Hepatocyte (in vitro differentiated cells): ENCODE data around the gene ADCY1. TPM values are rescaled to one million over a fixed set of nuclear protein-coding genes. Genes with fewer than 3 reads are reported as not detected.

Source experiments
- DNase-seq: peaks from one replicate; pipeline ENCODE4 v3.0.0-alpha.2; 2016; ENCODE audit warnings: low spot score
- H2AFZ ChIP-seq: fragments of 200-600 bp; sonication (generic); 2 replicates; pipeline ENCODE4 v1.6.0; 2016; ENCODE audit warnings: antibody characterized with exemption, mild to moderate bottlenecking
- H3K27ac ChIP-seq: fragments of 200-600 bp; sonication (generic); 2 replicates; pipeline ENCODE4 v1.5.1; 2016; ENCODE audit warnings: mild to moderate bottlenecking
- H3K27me3 ChIP-seq: fragments of 200-600 bp; sonication (generic); 2 replicates; pipeline ENCODE4 v1.6.1; 2016
- H3K36me3 ChIP-seq: fragments of 200-600 bp; sonication (generic); replicated peaks from 2 replicates; pipeline ENCODE4 v1.5.1; 2016; ENCODE audit warnings: low read depth; ENCODE audit not compliant: insufficient read depth
- H3K4me1 ChIP-seq: fragments of 200-600 bp; sonication (generic); 2 replicates; pipeline ENCODE4 v1.5.1; 2016; ENCODE audit warnings: mild to moderate bottlenecking, moderate library complexity; ENCODE audit not compliant: insufficient read depth
- H3K4me2 ChIP-seq: fragments of 200-600 bp; sonication (generic); 2 replicates; pipeline ENCODE4 v1.6.0; 2016
- H3K4me3 ChIP-seq: fragments of 200-600 bp; sonication (generic); 2 replicates; pipeline ENCODE4 v1.5.1; 2016; ENCODE audit warnings: mild to moderate bottlenecking
- H3K79me2 ChIP-seq: fragments of 200-600 bp; sonication (generic); 2 replicates; pipeline ENCODE4 v1.6.0; 2017; ENCODE audit warnings: mild to moderate bottlenecking
- H3K9me2 ChIP-seq: fragments of 200-600 bp; sonication (generic); replicated peaks from 2 replicates; pipeline ENCODE4 v1.6.0; 2017; ENCODE audit warnings: mild to moderate bottlenecking; ENCODE audit not compliant: insufficient read depth
- H3K9me3 ChIP-seq: fragments of 200-600 bp; sonication (generic); 2 replicates; pipeline ENCODE4 v1.5.1; 2016; ENCODE audit warnings: low read depth, mild to moderate bottlenecking
- H4K20me1 ChIP-seq: fragments of 200-600 bp; sonication (generic); 2 replicates; pipeline ENCODE4 v1.6.0; 2016; ENCODE audit warnings: mild to moderate bottlenecking; ENCODE audit not compliant: insufficient read depth, poor library complexity, severe bottlenecking
- EZH2 ChIP-seq: fragments of 200-600 bp; sonication (generic); IDR thresholded peaks from 2 replicates; pipeline ENCODE4 v1.6.1; 2016; ENCODE audit warnings: antibody characterized with exemption, mild to moderate bottlenecking, borderline replicate concordance
- EZH2phosphoT487 ChIP-seq: fragments of 200-600 bp; sonication (generic); IDR thresholded peaks from one replicate; pipeline ENCODE4 v1.6.1; 2018; ENCODE audit warnings: antibody characterized with exemption, mild to moderate bottlenecking, low read depth, moderate library complexity; ENCODE audit not compliant: unreplicated experiment, severe bottlenecking
- WGBS: methylation state at CpG from one replicate; pipeline ENCODE4 v1.1.6; 2016; ENCODE audit warnings: low lambda C conversion rate; ENCODE audit errors: missing lambda C conversion rate; 5-methylcytosine and 5-hydroxymethylcytosine counted together
- polyA plus RNA-seq: library from polyadenylated mRNA; unstranded; fragments of >200 nt; fragmentation: Nextera tagmentation; extraction: Ambion mirVana; gene quantifications from 2 replicates; pipeline ENCODE4 v1.2.1, GENCODE V29; 2016
- total RNA-seq: library from RNA; depleted of rRNA; stranded (reverse); fragments of >200 nt; gene quantifications from 2 replicates; pipeline ENCODE4 v1.2.3, GENCODE V29; 2014
- TF ChIP-seq, protein P1 (sequence below): fragments of 200-600 bp; sonication (generic); IDR thresholded peaks from 2 replicates; pipeline ENCODE4 v1.5.1; 2016; ENCODE audit warnings: antibody characterized with exemption, mild to moderate bottlenecking; ENCODE audit not compliant: poor library complexity

The ADCY1 gene
- total and polyA plus RNA-seq, 2 experiments from 2014 or later = 1.3 to 2.9 TPM

GRCh38 chr7:45652630-45653029, 78.5 kb downstream of the ADCY1 start:
- no peak for DNase-seq
- 97% methylated on average over 2 of the region's 2 CpGs for WGBS

DNA sequence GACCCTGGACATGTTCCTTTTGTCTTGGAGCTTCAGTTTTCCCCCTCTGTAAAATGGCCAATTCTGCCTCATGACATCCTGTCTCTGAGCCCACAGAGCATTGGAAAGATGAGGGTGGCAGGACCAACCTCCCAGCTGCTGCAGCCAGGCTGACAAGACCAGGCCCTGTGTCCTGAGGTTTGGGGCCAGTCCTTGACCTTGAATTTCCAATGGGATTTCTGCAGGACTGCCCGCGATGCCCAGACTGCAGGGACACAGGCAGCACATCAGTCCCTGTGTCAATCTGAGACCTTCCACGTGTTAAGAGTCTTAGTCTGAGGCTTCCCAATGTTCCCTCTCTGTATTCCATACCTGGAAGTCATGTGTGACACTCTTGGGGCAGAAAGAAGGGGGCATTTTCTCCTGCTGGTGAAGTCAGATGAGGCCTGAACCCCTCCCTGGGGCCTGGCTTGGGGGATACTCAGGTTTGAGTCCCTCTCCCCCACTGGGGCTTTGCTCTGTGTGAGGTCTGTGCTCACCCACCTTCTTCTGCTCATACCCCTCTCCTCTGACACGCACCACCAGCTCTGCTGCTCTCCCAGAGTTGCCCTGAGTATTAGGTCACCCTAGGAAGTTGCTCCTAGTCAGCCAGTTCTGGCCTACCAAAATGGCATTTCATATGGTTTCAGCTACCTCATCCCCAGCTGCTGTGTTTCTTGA, 79.2 kb downstream of the ADCY1 start:
- Histone ChIP-seq H3K4me3 (no peak overlapping the region), H3K9me3 (no peaks in the 10 kb centered on the region), H3K27me3 (no peaks in the 10 kb centered on the region), H4K20me1 (no peaks in the 10 kb centered on the region), H3K36me3 (no peaks in the 10 kb centered on the region), H3K79me2 (no peaks in the 10 kb centered on the region), H3K4me1 (peaks cover 6% of the 10 kb centered on the region), H2AFZ (no peak overlapping the region), H3K27ac (no peak overlapping the region), H3K9me2 (no peaks in the 10 kb centered on the region), H3K4me2 (no peak overlapping the region)
- DNase-seq = no peak
- TF ChIP-seq, protein P1, sequence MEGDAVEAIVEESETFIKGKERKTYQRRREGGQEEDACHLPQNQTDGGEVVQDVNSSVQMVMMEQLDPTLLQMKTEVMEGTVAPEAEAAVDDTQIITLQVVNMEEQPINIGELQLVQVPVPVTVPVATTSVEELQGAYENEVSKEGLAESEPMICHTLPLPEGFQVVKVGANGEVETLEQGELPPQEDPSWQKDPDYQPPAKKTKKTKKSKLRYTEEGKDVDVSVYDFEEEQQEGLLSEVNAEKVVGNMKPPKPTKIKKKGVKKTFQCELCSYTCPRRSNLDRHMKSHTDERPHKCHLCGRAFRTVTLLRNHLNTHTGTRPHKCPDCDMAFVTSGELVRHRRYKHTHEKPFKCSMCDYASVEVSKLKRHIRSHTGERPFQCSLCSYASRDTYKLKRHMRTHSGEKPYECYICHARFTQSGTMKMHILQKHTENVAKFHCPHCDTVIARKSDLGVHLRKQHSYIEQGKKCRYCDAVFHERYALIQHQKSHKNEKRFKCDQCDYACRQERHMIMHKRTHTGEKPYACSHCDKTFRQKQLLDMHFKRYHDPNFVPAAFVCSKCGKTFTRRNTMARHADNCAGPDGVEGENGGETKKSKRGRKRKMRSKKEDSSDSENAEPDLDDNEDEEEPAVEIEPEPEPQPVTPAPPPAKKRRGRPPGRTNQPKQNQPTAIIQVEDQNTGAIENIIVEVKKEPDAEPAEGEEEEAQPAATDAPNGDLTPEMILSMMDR = no peak
- TF ChIP-seq EZH2phosphoT487 (no peak), EZH2 (no peak)
- 96% methylated on average over 4 of the region's 4 CpGs for WGBS

More at GRCh38 chr7:45652630-45653029, 78.5 kb downstream of the ADCY1 start:
- H3K4me2 ChIP-seq = no peak overlapping the region
- no peaks in the 10 kb centered on the region for H3K9me2 ChIP-seq
- H3K79me2 ChIP-seq = no peaks in the 10 kb centered on the region
- TF ChIP-seq, protein P1 = no peak
- no peak for TF ChIP-seq EZH2
- TF ChIP-seq EZH2phosphoT487 = no peak
- H3K27me3 ChIP-seq = no peaks in the 10 kb centered on the region
- H3K27ac ChIP-seq = no peak overlapping the region
- H2AFZ ChIP-seq = no peak overlapping the region
- H3K36me3 ChIP-seq = no peaks in the 10 kb centered on the region
- no peak overlapping the region for H3K4me3 ChIP-seq
- H3K9me3 ChIP-seq = no peaks in the 10 kb centered on the region
- no peaks in the 10 kb centered on the region for H4K20me1 ChIP-seq
- peaks cover 6% of the 10 kb centered on the region for H3K4me1 ChIP-seq

GRCh38 chr7:45654341-45654740, 80.2 kb downstream of the ADCY1 start:
- WGBS = 93% methylated on average over 5 of the region's 5 CpGs
- H3K9me3 ChIP-seq = no peaks in the 10 kb centered on the region
- no peak overlapping the region for H3K27ac ChIP-seq

More at GRCh38 chr7:45654341-45654740, 80.2 kb downstream of the ADCY1 start:
- Histone ChIP-seq H3K36me3 (no peaks in the 10 kb centered on the region), H3K4me3 (no peak overlapping the region), H3K4me2 (no peak overlapping the region), H3K27me3 (no peaks in the 10 kb centered on the region), H2AFZ (no peak overlapping the region), H4K20me1 (no peaks in the 10 kb centered on the region), H3K9me2 (no peaks in the 10 kb centered on the region), H3K79me2 (no peaks in the 10 kb centered on the region), H3K4me1 (peaks cover 3% of the 10 kb centered on the region)
- TF ChIP-seq EZH2phosphoT487 (no peak), EZH2 (no peak)
- TF ChIP-seq, protein P1 = no peak
- no peak for DNase-seq
